Uterus (tissue), 4 donors: ENCODE results near the gene FNDC10. TPM values are rescaled to one million over a fixed set of nuclear protein-coding genes. Genes with fewer than 3 reads are reported as not detected.

Experiments used
- DNase-seq, 2 donors: peaks; one replicate each; pipeline ENCODE4 v3.0.0-alpha.2; 2019 to 2020
- H3K27ac ChIP-seq, 2 donors: fragments of 200-600 bp; sonication (generic); 1 replicate in 1 of 2; 2 replicates in 1 of 2; pipeline ENCODE4 v1.5.1; 2016 to 2018
- H3K27me3 ChIP-seq, 2 donors: fragments of 200-600 bp; sonication (generic); one replicate each; pipeline ENCODE4 v1.5.1; 2018 to 2019; ENCODE audit warnings: control low read depth in 1 of 2
- H3K36me3 ChIP-seq, 2 donors: fragments of 200-600 bp; sonication (generic); one replicate each; pipeline ENCODE4 v1.5.1; 2019; ENCODE audit warnings: control low read depth in 1 of 2
- H3K4me1 ChIP-seq, 2 donors: fragments of 200-600 bp; sonication (generic); one replicate each; pipeline ENCODE4 v1.5.1; 2018 to 2019; ENCODE audit warnings: control low read depth in 1 of 2
- H3K4me3 ChIP-seq, 2 donors: fragments of 200-600 bp; sonication (generic); 1 replicate in 1 of 2; 2 replicates in 1 of 2; pipeline ENCODE4 v1.5.1; 2018 to 2019; ENCODE audit warnings: mild to moderate bottlenecking in 1 of 2
- H3K9me3 ChIP-seq, 2 donors: fragments of 200-600 bp; sonication (generic); one replicate each; pipeline ENCODE4 v1.5.1; 2019; ENCODE audit warnings: control low read depth in 1 of 2
- POLR2A ChIP-seq, 2 donors: fragments of 450-650 bp; IDR thresholded peaks; one replicate each; pipeline ENCODE4 v1.6.1; 2016; ENCODE audit warnings: antibody characterized with exemption in 2 of 2, mild to moderate bottlenecking in 1 of 2, moderate library complexity in 1 of 2
- intact Hi-C: fragments of 100-400 bp; cut with DNase I; formaldehyde crosslinking; loops from one replicate; pipeline ENCODE4 v1.15.1; 2023; ENCODE audit warnings: low total_unique reads
- total RNA-seq, 4 donors: library from RNA; depleted of rRNA in 3 of 4; stranded (reverse); fragments of >200 nt in 3 of 4; gene quantifications; one replicate each; pipeline versions ENCODE4 v1.1.0 to v1.2.4, GENCODE V29; 2014 to 2023
- TF ChIP-seq, protein P1 (sequence below), 4 experiments: fragments of 200-600 bp in 2 of 4; fragments of 450-650 bp in 2 of 4; sonication (generic) in 2 of 4; IDR thresholded peaks; one replicate each; pipeline ENCODE4 v1.5.1; 2016 to 2019; ENCODE audit warnings: antibody characterized with exemption in 4 of 4, mild to moderate bottlenecking in 2 of 4, moderate library complexity in 1 of 4
- donor health status: DM: yes; HTN: yes; CAD: no.

The FNDC10 gene
- total RNA-seq, 4 donors from 2014 or later, result 0.40 to 0.48 TPM; not detected in 2

DNA sequence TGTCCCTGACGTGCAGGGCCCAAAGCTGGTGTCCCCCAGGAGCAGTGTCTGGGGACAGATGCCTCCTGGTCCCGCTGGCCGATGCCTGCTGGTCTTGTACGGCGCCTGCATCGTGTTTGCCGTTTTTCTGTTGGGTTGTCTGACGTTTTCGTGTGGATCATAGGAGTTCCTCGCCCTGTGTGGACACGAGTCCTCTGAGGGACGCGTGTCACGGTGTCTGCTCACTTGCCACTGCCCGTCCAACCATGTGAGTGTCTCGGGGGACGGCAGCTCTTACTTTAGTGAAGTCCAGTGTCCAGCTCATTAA lies 22.8 kb upstream of the FNDC10 start:
- H3K4me3 ChIP-seq, result no peak overlapping the region
- TF ChIP-seq, protein P1, sequence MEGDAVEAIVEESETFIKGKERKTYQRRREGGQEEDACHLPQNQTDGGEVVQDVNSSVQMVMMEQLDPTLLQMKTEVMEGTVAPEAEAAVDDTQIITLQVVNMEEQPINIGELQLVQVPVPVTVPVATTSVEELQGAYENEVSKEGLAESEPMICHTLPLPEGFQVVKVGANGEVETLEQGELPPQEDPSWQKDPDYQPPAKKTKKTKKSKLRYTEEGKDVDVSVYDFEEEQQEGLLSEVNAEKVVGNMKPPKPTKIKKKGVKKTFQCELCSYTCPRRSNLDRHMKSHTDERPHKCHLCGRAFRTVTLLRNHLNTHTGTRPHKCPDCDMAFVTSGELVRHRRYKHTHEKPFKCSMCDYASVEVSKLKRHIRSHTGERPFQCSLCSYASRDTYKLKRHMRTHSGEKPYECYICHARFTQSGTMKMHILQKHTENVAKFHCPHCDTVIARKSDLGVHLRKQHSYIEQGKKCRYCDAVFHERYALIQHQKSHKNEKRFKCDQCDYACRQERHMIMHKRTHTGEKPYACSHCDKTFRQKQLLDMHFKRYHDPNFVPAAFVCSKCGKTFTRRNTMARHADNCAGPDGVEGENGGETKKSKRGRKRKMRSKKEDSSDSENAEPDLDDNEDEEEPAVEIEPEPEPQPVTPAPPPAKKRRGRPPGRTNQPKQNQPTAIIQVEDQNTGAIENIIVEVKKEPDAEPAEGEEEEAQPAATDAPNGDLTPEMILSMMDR (IDR thresholded peaks at IDR 0.05), result no peak
- no peak for TF ChIP-seq POLR2A (IDR thresholded peaks at IDR 0.05)
- no peaks in the 10 kb centered on the region for H3K27me3 ChIP-seq
- no peak for DNase-seq
- H3K9me3 ChIP-seq, result no peaks in the 10 kb centered on the region
- no peak overlapping the region for H3K27ac ChIP-seq
- no peaks in the 10 kb centered on the region for H3K36me3 ChIP-seq
- intact Hi-C loops, result no loop called here
- H3K4me1 ChIP-seq, result no peaks in the 10 kb centered on the region

DNA sequence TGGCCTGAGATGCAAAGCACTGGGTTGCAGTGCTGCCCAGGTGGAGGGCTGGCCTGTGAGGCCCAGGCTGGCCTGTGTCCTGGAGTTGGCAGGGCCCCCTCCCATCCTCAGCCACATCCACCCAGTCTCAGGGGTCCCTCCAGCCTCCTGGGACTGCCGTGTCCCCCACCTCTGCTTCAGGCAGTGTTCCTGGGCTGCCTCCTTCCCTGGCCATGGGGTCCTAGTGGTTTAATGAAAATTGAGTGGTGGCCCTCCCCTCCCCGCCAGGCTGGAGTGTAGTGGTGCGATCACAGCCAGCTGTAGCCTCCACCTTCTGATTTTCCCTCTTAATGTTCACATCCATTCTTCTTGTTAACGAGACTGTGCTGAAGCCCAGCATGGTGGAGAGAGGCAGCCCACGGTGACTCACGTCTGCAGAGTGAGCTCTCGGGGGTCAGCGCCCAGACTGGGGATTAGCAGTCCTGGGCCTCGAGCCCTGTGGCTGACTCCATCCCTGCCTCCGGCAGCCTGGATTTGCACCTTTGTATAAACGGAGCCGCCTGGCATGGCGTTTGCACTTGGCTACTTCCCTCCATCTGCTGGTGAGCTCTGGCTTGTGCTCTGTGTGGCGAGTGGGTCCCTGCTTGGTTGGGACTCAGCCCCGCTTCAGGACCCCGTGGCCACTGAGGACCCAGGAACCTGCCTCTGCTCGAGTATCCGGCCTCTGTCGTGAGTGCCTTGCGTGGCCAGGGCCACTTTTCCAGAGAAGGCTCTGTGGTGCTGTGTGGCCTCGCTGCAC lies 22.3 kb upstream of the FNDC10 start:
- no peak for DNase-seq
- no peak overlapping the region for H3K27ac ChIP-seq
- H3K9me3 ChIP-seq, result no peaks in the 10 kb centered on the region
- no peak overlapping the region for H3K4me3 ChIP-seq
- no peaks in the 10 kb centered on the region for H3K36me3 ChIP-seq
- TF ChIP-seq, protein P1 (IDR thresholded peaks at IDR 0.05), result no peak
- TF ChIP-seq POLR2A (IDR thresholded peaks at IDR 0.05), result no peak
- H3K4me1 ChIP-seq, result peaks cover 0 to 4% of the 10 kb centered on the region in 2 donors
- intact Hi-C loops, result no loop called here
- H3K27me3 ChIP-seq, result no peaks in the 10 kb centered on the region

- TF ChIP-seq, protein P1 (IDR thresholded peaks at IDR 0.05), result no peak
- no peaks in the 10 kb centered on the region for H3K36me3 ChIP-seq
- H3K9me3 ChIP-seq, result no peaks in the 10 kb centered on the region
- no peaks in the 10 kb centered on the region for H3K27me3 ChIP-seq
- no peak overlapping the region for H3K4me3 ChIP-seq
- intact Hi-C loops, result no loop called here
- DNase-seq, result no peak
- no peak overlapping the region for H3K27ac ChIP-seq
- peaks cover 0 to 12% of the 10 kb centered on the region in 2 donors for H3K4me1 ChIP-seq
Measured at GRCh38 chr1:1621173-1622009, 21.5 kb upstream of the FNDC10 start.

GRCh38 chr1:1620433-1621139 lies 20.7 kb upstream of the FNDC10 start:
- no peaks in the 10 kb centered on the region for H3K9me3 ChIP-seq
- TF ChIP-seq, protein P1 (IDR thresholded peaks at IDR 0.05), result no peak
- TF ChIP-seq POLR2A (IDR thresholded peaks at IDR 0.05), result no peak
- no peak overlapping the region for H3K27ac ChIP-seq
- peaks cover 0 to 14% of the 10 kb centered on the region in 2 donors for H3K4me1 ChIP-seq
- intact Hi-C loops, result no loop called here
- no peak for DNase-seq
- H3K36me3 ChIP-seq, result no peaks in the 10 kb centered on the region
- no peaks in the 10 kb centered on the region for H3K27me3 ChIP-seq
- H3K4me3 ChIP-seq, result no peak overlapping the region
